WERI-Rb-1 (cell line): ENCODE results near the gene ARHGAP22.

Experiments
- DNase-seq: peaks from one replicate; pipeline ENCODE4 v3.0.0-alpha.2; 2020
- H3K27ac ChIP-seq: fragments of 250-450 bp; sonication (Bioruptor Pico); 2 replicates; pipeline ENCODE4 v1.5.1; 2020; ENCODE audit warnings: mild to moderate bottlenecking, moderate library complexity
- H3K27me3 ChIP-seq: fragments of 250-450 bp; sonication (Bioruptor Pico); 2 replicates; pipeline ENCODE4 v1.5.1; 2021; ENCODE audit warnings: mild to moderate bottlenecking, low read depth, moderate library complexity; ENCODE audit not compliant: insufficient read depth, severe bottlenecking
- H3K36me3 ChIP-seq: fragments of 250-450 bp; sonication (Bioruptor Pico); 2 replicates; pipeline ENCODE4 v1.5.1; 2020; ENCODE audit warnings: mild to moderate bottlenecking, moderate library complexity
- H3K4me3 ChIP-seq: 2 replicates; pipeline ENCODE4 v1.5.1; 2011; ENCODE audit warnings: low read depth, mild to moderate bottlenecking, control low read depth, low read length
- H3K9me3 ChIP-seq: fragments of 250-450 bp; sonication (Bioruptor Pico); 2 replicates; pipeline ENCODE4 v1.5.1; 2021; ENCODE audit warnings: mild to moderate bottlenecking, moderate library complexity; ENCODE audit not compliant: severe bottlenecking
- TF ChIP-seq, protein P1 (sequence below): IDR thresholded peaks from 2 replicates; pipeline ENCODE4 v1.5.1; 2011; ENCODE audit warnings: low read depth, mild to moderate bottlenecking, control low read depth, inconsistent platforms, low read length

Gene ARHGAP22

DNA sequence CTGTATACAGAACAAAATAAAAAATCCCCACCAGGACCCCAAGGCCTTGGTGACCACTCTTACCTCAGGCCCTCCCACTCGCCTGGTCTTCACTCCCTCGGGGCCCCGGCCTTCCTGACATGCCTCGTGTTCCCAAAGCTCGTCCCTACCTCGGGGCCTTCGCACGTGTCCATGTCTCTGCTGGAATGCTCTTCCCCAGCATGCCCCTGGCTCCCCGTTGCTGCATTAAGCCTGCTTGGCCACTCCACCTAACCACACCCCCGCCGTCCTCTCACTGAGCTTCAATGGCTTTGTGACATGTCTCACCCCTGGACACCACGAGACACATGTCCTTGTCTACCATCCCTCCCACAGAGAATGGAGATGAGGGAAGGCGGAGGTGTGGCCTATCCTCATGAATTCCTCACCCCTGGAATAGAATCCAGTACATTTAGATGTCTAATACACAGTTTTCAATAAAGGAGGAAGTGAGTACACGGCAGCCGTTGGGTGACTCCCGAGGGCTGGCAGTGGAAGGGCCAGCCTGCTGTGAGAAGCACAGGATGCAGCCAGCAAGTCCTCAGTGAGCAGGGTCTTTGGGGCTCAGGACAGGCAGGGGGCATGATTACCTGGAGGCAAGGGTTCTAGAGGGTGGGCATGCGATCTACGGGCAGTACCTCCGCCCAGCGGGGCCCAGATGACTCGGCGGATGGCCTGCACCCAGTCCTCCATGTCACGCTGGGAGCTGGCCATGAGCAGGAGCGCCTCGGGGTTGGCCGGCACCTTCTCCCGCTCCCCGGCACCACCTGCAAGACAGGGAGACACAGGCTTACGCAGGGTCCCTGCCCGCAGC lies 125.7 kb downstream of the ARHGAP22 start:
- no peaks in the 10 kb centered on the region for H3K27me3 ChIP-seq
- H3K4me3 ChIP-seq, result no peak overlapping the region
- no peaks in the 10 kb centered on the region for H3K36me3 ChIP-seq
- no peak for DNase-seq
- no peaks in the 10 kb centered on the region for H3K9me3 ChIP-seq
- no peak overlapping the region for H3K27ac ChIP-seq
- TF ChIP-seq, protein P1, sequence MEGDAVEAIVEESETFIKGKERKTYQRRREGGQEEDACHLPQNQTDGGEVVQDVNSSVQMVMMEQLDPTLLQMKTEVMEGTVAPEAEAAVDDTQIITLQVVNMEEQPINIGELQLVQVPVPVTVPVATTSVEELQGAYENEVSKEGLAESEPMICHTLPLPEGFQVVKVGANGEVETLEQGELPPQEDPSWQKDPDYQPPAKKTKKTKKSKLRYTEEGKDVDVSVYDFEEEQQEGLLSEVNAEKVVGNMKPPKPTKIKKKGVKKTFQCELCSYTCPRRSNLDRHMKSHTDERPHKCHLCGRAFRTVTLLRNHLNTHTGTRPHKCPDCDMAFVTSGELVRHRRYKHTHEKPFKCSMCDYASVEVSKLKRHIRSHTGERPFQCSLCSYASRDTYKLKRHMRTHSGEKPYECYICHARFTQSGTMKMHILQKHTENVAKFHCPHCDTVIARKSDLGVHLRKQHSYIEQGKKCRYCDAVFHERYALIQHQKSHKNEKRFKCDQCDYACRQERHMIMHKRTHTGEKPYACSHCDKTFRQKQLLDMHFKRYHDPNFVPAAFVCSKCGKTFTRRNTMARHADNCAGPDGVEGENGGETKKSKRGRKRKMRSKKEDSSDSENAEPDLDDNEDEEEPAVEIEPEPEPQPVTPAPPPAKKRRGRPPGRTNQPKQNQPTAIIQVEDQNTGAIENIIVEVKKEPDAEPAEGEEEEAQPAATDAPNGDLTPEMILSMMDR, result no peak

DNA sequence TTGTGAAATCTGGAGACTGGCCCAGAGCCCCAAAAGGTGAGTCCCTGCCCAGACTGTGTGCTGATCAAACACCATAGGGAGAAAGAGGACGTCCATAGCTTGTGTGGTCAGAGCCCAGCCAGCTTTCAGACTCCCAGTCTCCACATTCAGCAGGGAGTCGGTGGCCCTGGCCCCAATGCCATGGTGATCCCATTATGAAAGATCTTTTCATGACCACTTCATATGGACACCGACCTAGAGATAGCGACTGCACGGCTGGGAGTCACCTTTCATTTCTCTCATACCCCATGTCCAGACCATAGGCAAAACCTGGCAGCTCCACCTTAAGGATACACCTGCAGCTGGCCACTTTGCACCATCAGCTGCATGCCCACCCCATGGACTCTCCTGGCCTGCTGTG lies 126.4 kb downstream of the ARHGAP22 start:
- TF ChIP-seq, protein P1, result no peak
- DNase-seq, result no peak
- H3K4me3 ChIP-seq, result no peak overlapping the region
- no peaks in the 10 kb centered on the region for H3K27me3 ChIP-seq
- no peaks in the 10 kb centered on the region for H3K36me3 ChIP-seq
- H3K9me3 ChIP-seq, result no peaks in the 10 kb centered on the region
- H3K27ac ChIP-seq, result no peak overlapping the region

DNA sequence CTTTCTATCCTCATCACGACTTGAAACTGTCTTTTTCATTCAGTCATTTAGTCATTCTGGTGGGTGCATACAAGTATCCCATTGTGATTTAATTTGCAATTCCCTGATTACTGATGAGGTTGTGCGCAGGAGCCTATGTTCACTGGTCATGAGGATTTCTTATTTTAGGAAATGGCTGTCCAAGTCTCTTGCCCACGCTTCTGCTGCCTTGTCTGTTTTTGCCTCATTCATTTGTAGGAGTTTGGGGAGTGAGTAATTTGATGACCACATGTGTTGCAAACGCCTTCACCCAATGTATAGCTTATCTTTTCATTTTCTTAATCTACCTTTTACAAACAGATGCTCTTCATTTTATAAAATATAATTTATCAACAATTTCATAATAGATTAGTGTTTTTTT lies 127.3 kb downstream of the ARHGAP22 start:
- TF ChIP-seq, protein P1, result no peak
- DNase-seq, result no peak

DNA sequence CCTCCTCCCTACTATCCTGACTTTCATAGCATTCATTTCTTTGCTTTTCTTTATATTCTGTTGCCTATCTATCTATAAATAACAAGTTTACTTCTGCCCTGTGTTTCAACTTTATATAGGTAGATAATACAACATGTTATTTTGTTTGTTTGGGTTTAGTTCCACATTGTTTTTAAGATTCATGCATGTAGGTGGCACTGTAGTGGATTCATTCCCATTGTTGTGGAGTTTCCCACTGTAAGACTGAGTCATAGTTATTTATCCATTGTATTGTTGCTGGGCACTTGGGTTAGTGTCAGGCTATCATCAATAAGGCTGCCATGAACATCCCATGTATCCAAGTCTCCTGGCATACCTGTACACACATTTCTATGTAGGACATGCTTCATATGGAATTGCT lies 127.7 kb downstream of the ARHGAP22 start:
- no peak for DNase-seq
- TF ChIP-seq, protein P1, result no peak
- Histone ChIP-seq H3K27me3 (no peaks in the 10 kb centered on the region), H3K27ac (no peak overlapping the region; the same call in 1 of the 2 replicates), H3K9me3 (no peaks in the 10 kb centered on the region), H3K36me3 (no peaks in the 10 kb centered on the region), H3K4me3 (no peak overlapping the region)

More for the DNA sequence above, 127.3 kb downstream of the ARHGAP22 start:
- Histone ChIP-seq H3K27ac (no peak overlapping the region), H3K9me3 (no peaks in the 10 kb centered on the region), H3K27me3 (no peaks in the 10 kb centered on the region), H3K4me3 (no peak overlapping the region), H3K36me3 (no peaks in the 10 kb centered on the region)

DNA sequence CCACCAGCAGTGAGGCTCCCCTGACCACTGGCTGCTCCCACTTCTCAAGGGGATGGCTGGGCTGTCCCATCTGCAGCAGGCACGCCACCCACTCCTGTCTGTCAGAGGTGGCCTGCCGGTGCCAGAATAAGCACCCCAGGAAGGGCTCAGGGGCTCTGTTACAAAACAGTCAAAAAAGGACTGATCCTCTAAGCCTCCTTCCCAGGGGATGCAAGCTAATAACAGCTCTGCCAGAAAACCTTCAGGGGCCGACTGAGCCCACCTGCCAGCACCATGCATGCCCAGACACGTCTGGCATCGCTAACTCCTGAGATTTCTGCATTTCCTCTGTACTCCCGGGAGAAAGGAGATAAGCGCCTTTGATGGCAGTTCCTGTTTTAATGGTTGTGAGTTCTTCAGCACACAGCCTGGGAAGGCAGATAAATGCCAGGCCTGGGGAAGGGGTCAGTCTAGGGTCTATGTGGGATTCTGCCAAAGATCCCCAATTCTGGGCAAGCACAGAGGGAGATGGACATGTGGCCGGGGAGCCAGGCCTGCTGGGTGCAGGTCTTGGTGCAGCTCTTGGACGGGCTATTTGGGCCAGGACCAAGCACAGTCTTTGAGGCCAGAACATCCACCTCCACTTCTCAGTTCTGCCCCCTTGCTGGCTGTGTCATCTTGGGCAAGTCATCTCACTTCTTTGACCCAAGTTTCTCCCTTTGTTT lies 128.4 kb downstream of the ARHGAP22 start:
- Histone ChIP-seq H3K9me3 (no peaks in the 10 kb centered on the region), H3K36me3 (no peaks in the 10 kb centered on the region), H3K4me3 (no peak overlapping the region), H3K27ac (peak overlapping the region; percentile 35), H3K27me3 (no peaks in the 10 kb centered on the region)
- DNase-seq, result peak; percentile 73
- TF ChIP-seq, protein P1, result no peak
